H7 (cell line): ENCODE data around the gene PHC2. TPM values are rescaled to one million over a fixed set of nuclear protein-coding genes. Genes with fewer than 3 reads are reported as not detected.

Experiments used
- DNase-seq: peaks from one replicate; pipeline ENCODE4 v3.0.0; 2012
- H3K27me3 ChIP-seq: 2 replicates; pipeline ENCODE4 v1.6.0; 2011; ENCODE audit warnings: mild to moderate bottlenecking, low read length; ENCODE audit not compliant: control insufficient read depth, insufficient read depth
- H3K36me3 ChIP-seq: replicated peaks from 2 replicates; pipeline ENCODE4 v1.5.1; 2011; ENCODE audit warnings: low read length; ENCODE audit not compliant: control insufficient read depth, insufficient read depth
- H3K4me3 ChIP-seq: 2 replicates; pipeline ENCODE4 v1.5.1; 2011; ENCODE audit warnings: low read depth, mild to moderate bottlenecking, control low read depth, low read length, moderate library complexity; ENCODE audit not compliant: insufficient read depth
- total RNA-seq: library from RNA; depleted of rRNA; stranded (reverse); fragments of >200 nt; shearing (Covaris generic); gene quantifications from 2 replicates; pipeline ENCODE4 v1.2.3, GENCODE V29; 2014

PHC2 gene
- total RNA-seq, 1 experiment from 2014 or later = 50.5 TPM

- Histone ChIP-seq H3K4me3 (no peak overlapping the region), H3K36me3 (no peaks in the 10 kb centered on the region), H3K27me3 (peaks cover 2% of the 10 kb centered on the region; the same call in 1 of the 2 replicates)
- DNase-seq = peak; percentile 49
Observed at GRCh38 chr1:33368431-33368830, 62.5 kb downstream of the PHC2 start.

GRCh38 chr1:33367485-33368405 lies 63.1 kb downstream of the PHC2 start:
- DNase-seq = peak; percentile 95
- Histone ChIP-seq H3K4me3 (no peak overlapping the region), H3K36me3 (no peaks in the 10 kb centered on the region), H3K27me3 (peaks cover 2% of the 10 kb centered on the region; the same call in 1 of the 2 replicates)

- no peak for DNase-seq
- Histone ChIP-seq H3K4me3 (no peak overlapping the region), H3K36me3 (no peaks in the 10 kb centered on the region), H3K27me3 (peaks cover 2% of the 10 kb centered on the region; the same call in 1 of the 2 replicates)
Observed at GRCh38 chr1:33366762-33367484, 64.0 kb downstream of the PHC2 start.

GRCh38 chr1:33365560-33365997 lies 65.3 kb downstream of the PHC2 start:
- Histone ChIP-seq H3K27me3 (peaks cover 2% of the 10 kb centered on the region; the same call in 1 of the 2 replicates), H3K36me3 (no peaks in the 10 kb centered on the region), H3K4me3 (no peak overlapping the region)
- DNase-seq = no peak

GRCh38 chr1:33364565-33364918 lies 66.4 kb downstream of the PHC2 start:
- no peaks in the 10 kb centered on the region for H3K36me3 ChIP-seq
- DNase-seq = peak; percentile 53
- H3K4me3 ChIP-seq = no peak overlapping the region
- peaks cover 2% of the 10 kb centered on the region; the same call in 1 of the 2 replicates for H3K27me3 ChIP-seq

GRCh38 chr1:33363470-33363861 lies 67.4 kb downstream of the PHC2 start:
- H3K36me3 ChIP-seq = no peaks in the 10 kb centered on the region
- H3K27me3 ChIP-seq = peaks cover 2% of the 10 kb centered on the region; the same call in 1 of the 2 replicates
- no peak overlapping the region for H3K4me3 ChIP-seq
- DNase-seq = no peak

- DNase-seq = no peak
- no peak overlapping the region for H3K4me3 ChIP-seq
- H3K36me3 ChIP-seq = no peaks in the 10 kb centered on the region
- peaks cover 2% of the 10 kb centered on the region; the same call in 1 of the 2 replicates for H3K27me3 ChIP-seq
Observed at GRCh38 chr1:33363021-33363420, 67.9 kb downstream of the PHC2 start.

GRCh38 chr1:33361532-33362235 lies 69.2 kb downstream of the PHC2 start:
- H3K27me3 ChIP-seq = peaks cover under 1% of the 10 kb centered on the region; the same call in 1 of the 2 replicates
- no peak for DNase-seq
- H3K36me3 ChIP-seq = no peaks in the 10 kb centered on the region
- H3K4me3 ChIP-seq = no peak overlapping the region

- H3K4me3 ChIP-seq = no peak overlapping the region
- H3K27me3 ChIP-seq = no peaks in the 10 kb centered on the region; the same call in 1 of the 2 replicates
- DNase-seq = no peak
- H3K36me3 ChIP-seq = no peaks in the 10 kb centered on the region
Observed at GRCh38 chr1:33360367-33360766, 70.5 kb downstream of the PHC2 start.

- Histone ChIP-seq H3K27me3 (no peaks in the 10 kb centered on the region; the same call in 1 of the 2 replicates), H3K4me3 (no peak overlapping the region), H3K36me3 (no peaks in the 10 kb centered on the region)
- DNase-seq = no peak
Observed at GRCh38 chr1:33359931-33360330, 71.0 kb downstream of the PHC2 start.

- Histone ChIP-seq H3K4me3 (no peak overlapping the region), H3K27me3 (peaks cover 5% of the 10 kb centered on the region; the same call in 1 of the 2 replicates), H3K36me3 (no peaks in the 10 kb centered on the region)
- no peak for DNase-seq
Observed at GRCh38 chr1:33358795-33359503, 71.9 kb downstream of the PHC2 start.

- H3K4me3 ChIP-seq = no peak overlapping the region
- H3K36me3 ChIP-seq = no peaks in the 10 kb centered on the region
- H3K27me3 ChIP-seq = peaks cover 11% of the 10 kb centered on the region
- DNase-seq = no peak
Observed at GRCh38 chr1:33358114-33358794, 72.6 kb downstream of the PHC2 start.

GRCh38 chr1:33357099-33357498 lies 73.8 kb downstream of the PHC2 start:
- H3K36me3 ChIP-seq = no peaks in the 10 kb centered on the region
- H3K4me3 ChIP-seq = no peak overlapping the region
- DNase-seq = no peak
- peaks cover 22% of the 10 kb centered on the region for H3K27me3 ChIP-seq
